Psoas muscle (tissue), 8 donors: ENCODE results near the gene MARK3. TPM values are rescaled to one million over a fixed set of nuclear protein-coding genes. Genes with fewer than 3 reads are reported as not detected.
A peak's percentile ranks its signal among the peaks of the same experiment; 100 is the strongest.

Experiments
- ATAC-seq, 4 donors: fragments of 200-7000 bp; cut with Tn5 transposase; one replicate each; pipeline ENCODE4 v1.9.1; 2020; ENCODE audit warnings: moderate library complexity in 3 of 4, mild to moderate bottlenecking in 2 of 4
- DNase-seq, 2 donors: peaks; one replicate each; pipeline ENCODE4 v3.0.0-alpha.2; 2020
- H3K27ac ChIP-seq: fragments of 200-600 bp; one replicate; pipeline ENCODE4 v1.8.0; 2022
- H3K27me3 ChIP-seq, 3 donors: fragments of 200-600 bp in 1 of 3; one replicate each; pipeline versions ENCODE4 v1.6.1 to v1.8.0; 2013 to 2022; ENCODE audit warnings: low read length in 2 of 3, mild to moderate bottlenecking in 2 of 3, moderate library complexity in 1 of 3; ENCODE audit not compliant: insufficient read depth in 3 of 3
- H3K36me3 ChIP-seq, 2 donors: fragments of 200-600 bp in 1 of 2; one replicate each; pipeline versions ENCODE4 v1.6.1 to v1.8.0; 2013 to 2022; ENCODE audit warnings: low read depth in 1 of 2, mild to moderate bottlenecking in 1 of 2, moderate library complexity in 1 of 2; ENCODE audit not compliant: insufficient read depth in 1 of 2
- H3K4me1 ChIP-seq: fragments of 200-600 bp; one replicate; pipeline ENCODE4 v1.8.0; 2022
- H3K4me3 ChIP-seq: fragments of 200-600 bp; one replicate; pipeline ENCODE4 v1.8.0; 2022; ENCODE audit warnings: mild to moderate bottlenecking
- H3K9me3 ChIP-seq: fragments of 200-600 bp; one replicate; pipeline ENCODE4 v1.8.0; 2022
- WGBS, 3 donors: extraction: QIAGEN DNeasy Blood & Tissue Kit; methylation state at CpG; one replicate each; pipeline versions ENCODE4 v1.1.6 to v1.1.7; 2013; 5-methylcytosine and 5-hydroxymethylcytosine counted together
- intact Hi-C, 2 donors: fragments of 100-400 bp; cut with DNase I; formaldehyde crosslinking; loops; one replicate each; pipeline versions ENCODE4 v1.11.0 to v1.14.2; 2022
- polyA plus RNA-seq, 3 donors: library from polyadenylated mRNA; stranded (reverse); fragments of 200-250 nt; gene quantifications; one replicate each; pipeline ENCODE4 v1.2.3, GENCODE V29; 2013
- total RNA-seq, 4 donors: library from RNA; stranded (reverse); fragmentation: NEBNext Ultra II Directional in 2 of 4; extraction: Animal tissue kit (Norgen Biotek cat#: 25700) in 2 of 4; gene quantifications; one replicate each; pipeline versions ENCODE4 v1.2.1 to v1.2.4, GENCODE V29; 2021 to 2023
- TF ChIP-seq, protein P1 (sequence below): fragments of 200-600 bp; IDR thresholded peaks from one replicate; pipeline ENCODE4 v1.8.0; 2022; ENCODE audit warnings: antibody characterized with exemption
- donor health status: healthy with polysubstance abuse.
- donor health status: DM: no; HTN: no; CAD: no; lungs with moderate emphysema.
- donor health status: Bipolar disorder and iron deficiency.
- donor health status: healthy.
- donor health status: DM: yes; HTN: yes; CAD: no.
- donor health status: DM: no; HTN: no; CAD: no.
- donor health status: DM: no; HTN: no; CAD: no.
- donor health status: DM: yes; HTN: yes; CAD: no.

MARK3 gene
- total and polyA plus RNA-seq, 7 donors: 46.1 to 89.2 (median 63.9) TPM

- Histone ChIP-seq H3K9me3 (no peaks in the 10 kb centered on the region), H3K4me1 (peaks cover 51% of the 10 kb centered on the region), H3K36me3 (peaks cover 0 to 21% of the 10 kb centered on the region in 2 donors), H3K4me3 (no peak overlapping the region), H3K27me3 (no peaks in the 10 kb centered on the region), H3K27ac (peak overlapping the region; percentile 43)
- ATAC-seq (no peak), DNase-seq (no peak)
- intact Hi-C loops: no loop called here
- WGBS, 3 donors: 48 to 78% (median 65%) methylated on average over 7 of the region's 7 CpGs
- TF ChIP-seq, protein P1, sequence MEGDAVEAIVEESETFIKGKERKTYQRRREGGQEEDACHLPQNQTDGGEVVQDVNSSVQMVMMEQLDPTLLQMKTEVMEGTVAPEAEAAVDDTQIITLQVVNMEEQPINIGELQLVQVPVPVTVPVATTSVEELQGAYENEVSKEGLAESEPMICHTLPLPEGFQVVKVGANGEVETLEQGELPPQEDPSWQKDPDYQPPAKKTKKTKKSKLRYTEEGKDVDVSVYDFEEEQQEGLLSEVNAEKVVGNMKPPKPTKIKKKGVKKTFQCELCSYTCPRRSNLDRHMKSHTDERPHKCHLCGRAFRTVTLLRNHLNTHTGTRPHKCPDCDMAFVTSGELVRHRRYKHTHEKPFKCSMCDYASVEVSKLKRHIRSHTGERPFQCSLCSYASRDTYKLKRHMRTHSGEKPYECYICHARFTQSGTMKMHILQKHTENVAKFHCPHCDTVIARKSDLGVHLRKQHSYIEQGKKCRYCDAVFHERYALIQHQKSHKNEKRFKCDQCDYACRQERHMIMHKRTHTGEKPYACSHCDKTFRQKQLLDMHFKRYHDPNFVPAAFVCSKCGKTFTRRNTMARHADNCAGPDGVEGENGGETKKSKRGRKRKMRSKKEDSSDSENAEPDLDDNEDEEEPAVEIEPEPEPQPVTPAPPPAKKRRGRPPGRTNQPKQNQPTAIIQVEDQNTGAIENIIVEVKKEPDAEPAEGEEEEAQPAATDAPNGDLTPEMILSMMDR: no peak
Observed at GRCh38 chr14:103404920-103405319, 19.7 kb downstream of the MARK3 start.

- intact Hi-C loops: no loop called here
- Histone ChIP-seq H3K27me3 (no peaks in the 10 kb centered on the region), H3K36me3 (peaks cover 0 to 38% of the 10 kb centered on the region in 2 donors), H3K27ac (no peak overlapping the region), H3K4me3 (no peak overlapping the region), H3K9me3 (no peaks in the 10 kb centered on the region), H3K4me1 (peaks cover 22% of the 10 kb centered on the region)
- WGBS, 3 donors: 57 to 67% (median 61%) methylated on average over 7 of the region's 7 CpGs
- DNase-seq (no peak), ATAC-seq (no peak)
- TF ChIP-seq, protein P1: no peak
Observed at GRCh38 chr14:103408491-103409155, 23.4 kb downstream of the MARK3 start.

DNA sequence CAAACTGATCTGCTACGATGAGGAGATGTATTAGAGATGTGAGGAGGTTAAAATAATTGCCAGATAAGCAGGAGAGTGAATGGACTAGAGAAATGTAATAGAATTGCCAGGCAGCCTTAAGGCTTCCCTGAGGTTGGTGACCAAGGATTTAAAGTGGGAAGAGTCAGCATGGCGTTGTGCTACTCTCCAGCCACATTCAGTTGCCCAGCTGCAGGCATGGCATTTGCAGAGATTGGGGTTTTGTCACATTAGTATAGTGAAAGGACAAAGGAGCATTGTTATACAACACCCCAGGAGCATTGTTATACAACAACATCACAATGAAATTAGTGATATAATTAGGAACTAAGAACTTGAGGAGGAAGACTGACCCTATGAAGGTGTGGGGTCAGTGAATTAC, 31.7 kb downstream of the MARK3 start:
- Histone ChIP-seq H3K4me3 (no peak overlapping the region), H3K4me1 (no peaks in the 10 kb centered on the region), H3K27me3 (no peaks in the 10 kb centered on the region), H3K27ac (no peak overlapping the region), H3K36me3 (peaks cover 0 to 20% of the 10 kb centered on the region in 2 donors), H3K9me3 (no peaks in the 10 kb centered on the region)
- TF ChIP-seq, protein P1: no peak
- 82 to 85% (median 83%) methylated on average over 2 of the region's 2 CpGs for WGBS, 3 donors
- intact Hi-C loops: no loop called here
- DNase-seq (no peak), ATAC-seq (no peak)

- TF ChIP-seq, protein P1: no peak
- Histone ChIP-seq H3K27me3 (no peaks in the 10 kb centered on the region), H3K27ac (no peak overlapping the region), H3K9me3 (no peaks in the 10 kb centered on the region), H3K4me3 (no peak overlapping the region), H3K36me3 (peaks cover 0 to 6% of the 10 kb centered on the region in 2 donors), H3K4me1 (peaks cover 11% of the 10 kb centered on the region)
- WGBS, 3 donors: 82 to 94% (median 88%) methylated on average over 3 of the region's 3 CpGs
- peak in 1 of 4 donors; percentile 40 for ATAC-seq
- no peak for DNase-seq
- intact Hi-C loops: no loop called here
Observed at GRCh38 chr14:103418481-103418818, 33.2 kb downstream of the MARK3 start.

GRCh38 chr14:103421556-103421955, 36.3 kb downstream of the MARK3 start:
- intact Hi-C loops: no loop called here
- H3K27me3 ChIP-seq: no peaks in the 10 kb centered on the region
- H3K9me3 ChIP-seq: no peaks in the 10 kb centered on the region
- DNase-seq (no peak), ATAC-seq (no peak)
- 81 to 90% (median 88%) methylated on average over 3 of the region's 3 CpGs for WGBS, 3 donors
- TF ChIP-seq, protein P1: no peak
- H3K4me3 ChIP-seq: no peak overlapping the region
- H3K36me3 ChIP-seq: peaks cover 0 to 5% of the 10 kb centered on the region in 2 donors
- no peak overlapping the region for H3K27ac ChIP-seq
- peaks cover 14% of the 10 kb centered on the region for H3K4me1 ChIP-seq
